T-cell (primary cell): Measurements from ENCODE around the gene SNX30. TPM values are rescaled to one million over a fixed set of nuclear protein-coding genes. Genes with fewer than 3 reads are reported as not detected.

Experiments
- ATAC-seq, 4 experiments: fragments of 200-7000 bp in 3 of 4; fragments of 150-1000 bp in 1 of 4; cut with Tn5 transposase; replicated peaks in 1 of 4; 1 replicate in 3 of 4; 2 replicates in 1 of 4; pipeline ENCODE4 v1.10.0; 2021; ENCODE audit warnings: moderate library complexity in 3 of 4, mild to moderate bottlenecking in 2 of 4, moderate number of reproducible peaks in 1 of 4
- CTCF ChIA-PET, 2 donors: fragments of 300-600 bp; sonication (Branson Sonifier 250); formaldehyde crosslinking; loops; one replicate each; lab custom pipeline; 2022; ENCODE audit warnings: antibody characterized with exemption in 2 of 2; lab: Charles Lee
- POLR2A ChIA-PET, 2 donors: fragments of 300-600 bp; sonication (Branson Sonifier 250); formaldehyde crosslinking; loops; one replicate each; lab custom pipeline; 2022; ENCODE audit warnings: antibody characterized with exemption in 2 of 2; lab: Charles Lee
- DNase-seq, 35 experiments: peaks; one replicate each; pipeline versions ENCODE4 v3.0.0 to v3.0.0-alpha.2; 2013 to 2023
- H3K27ac ChIP-seq: one replicate; pipeline ENCODE4 v1.5.1; 2013; ENCODE audit warnings: low read length
- H3K27me3 ChIP-seq, 2 experiments: replicated peaks in 1 of 2; 1 replicate in 1 of 2; 2 replicates in 1 of 2; pipeline versions ENCODE4 v1.6.1 to v1.7.0; 2013; ENCODE audit warnings: low read length in 1 of 2, mixed read lengths in 1 of 2; ENCODE audit not compliant: control insufficient read depth in 2 of 2, insufficient read depth in 2 of 2; ENCODE audit errors: extremely low read depth in 1 of 2
- H3K36me3 ChIP-seq, 2 donors: 1 replicate in 1 of 2; 2 replicates in 1 of 2; pipeline versions ENCODE4 v1.6.1 to v1.7.0; 2013; ENCODE audit warnings: low read length in 1 of 2; ENCODE audit not compliant: control insufficient read depth in 2 of 2, insufficient read depth in 1 of 2; ENCODE audit errors: extremely low read depth in 1 of 2
- H3K4me1 ChIP-seq, 2 experiments: 1 replicate in 1 of 2; 2 replicates in 1 of 2; pipeline versions ENCODE4 v1.6.1 to v1.7.0; 2013; ENCODE audit warnings: low read length in 2 of 2, mixed read lengths in 1 of 2; ENCODE audit not compliant: insufficient read depth in 2 of 2, control insufficient read depth in 1 of 2; ENCODE audit errors: extremely low read depth in 1 of 2
- H3K4me3 ChIP-seq, 2 donors: 1 replicate in 1 of 2; 2 replicates in 1 of 2; pipeline versions ENCODE4 v1.5.1 to v1.7.0; 2013; ENCODE audit warnings: mild to moderate bottlenecking in 2 of 2, low read length in 1 of 2, moderate library complexity in 1 of 2; ENCODE audit not compliant: control insufficient read depth in 1 of 2; ENCODE audit errors: extremely low read depth in 1 of 2
- H3K9me3 ChIP-seq: 2 replicates; pipeline ENCODE4 v1.7.0; 2013
- H3K27ac Mint-ChIP-seq, 2 donors: one replicate each; pipeline ENCODE4 v1.8.0; 2020 to 2021; ENCODE audit warnings: mild to moderate bottlenecking in 2 of 2, mixed read lengths in 2 of 2
- H3K27me3 Mint-ChIP-seq, 2 donors: one replicate each; pipeline ENCODE4 v1.8.0; 2021 to 2022; ENCODE audit warnings: mixed read lengths in 2 of 2
- H3K36me3 Mint-ChIP-seq: one replicate; pipeline ENCODE4 v1.8.0; 2021; ENCODE audit warnings: mixed read lengths
- H3K4me1 Mint-ChIP-seq, 3 donors: one replicate each; pipeline ENCODE4 v1.8.0; 2020 to 2022; ENCODE audit warnings: mixed read lengths in 3 of 3, mild to moderate bottlenecking in 1 of 3
- H3K4me3 Mint-ChIP-seq, 3 donors: one replicate each; pipeline ENCODE4 v1.8.0; 2020 to 2022; ENCODE audit warnings: mild to moderate bottlenecking in 3 of 3, mixed read lengths in 3 of 3, moderate library complexity in 3 of 3
- H3K9me3 Mint-ChIP-seq, 3 donors: one replicate each; pipeline ENCODE4 v1.8.0; 2020 to 2022; ENCODE audit warnings: mixed read lengths in 3 of 3
- WGBS: methylation state at CpG from one replicate; pipeline ENCODE4 v1.1.5; 2013; ENCODE audit warnings: missing lambda C conversion rate; ENCODE audit not compliant: insufficient coverage; 5-methylcytosine and 5-hydroxymethylcytosine counted together
- total RNA-seq, 35 experiments: library from RNA in 6 of 35; stranded (reverse) in 6 of 35; fragments of 120-200 nt in 1 of 35; gene quantifications; one replicate each; pipeline versions ENCODE4 v1.2.1 to v1.2.4 and lab custom pipeline; 2013 to 2026

Gene SNX30
- total RNA-seq, 5 donors from 2014 or later (not counting 1 experiment from before 2014, with no cell fraction given) = 8.9 to 11.7 (median 10.0) TPM

- no peaks in the 10 kb centered on the region for H3K4me1 ChIP-seq
- Mint-ChIP-seq H3K27ac (no peak overlapping the region), H3K4me1 (peaks cover 0 to 21% (median 14%) of the 10 kb centered on the region in 3 donors), H3K9me3 (no peaks in the 10 kb centered on the region), H3K4me3 (no peak overlapping the region), H3K27me3 (no peaks in the 10 kb centered on the region), H3K36me3 (peaks cover 46% of the 10 kb centered on the region)
- 96% methylated on average over 7 of the region's 7 CpGs for WGBS
- ATAC-seq = no peak
- H3K27ac ChIP-seq = no peak overlapping the region
- POLR2A ChIA-PET = no interaction called here
- H3K36me3 ChIP-seq = peaks cover 8 to 35% of the 10 kb centered on the region in 2 donors
- no peak overlapping the region for H3K4me3 ChIP-seq
- DNase-seq = no peak
- CTCF ChIA-PET = no interaction called here
- no peaks in the 10 kb centered on the region for H3K27me3 ChIP-seq
- no peaks in the 10 kb centered on the region for H3K9me3 ChIP-seq
Observed at GRCh38 chr9:112864982-112865381, 114.4 kb downstream of the SNX30 start.

DNA sequence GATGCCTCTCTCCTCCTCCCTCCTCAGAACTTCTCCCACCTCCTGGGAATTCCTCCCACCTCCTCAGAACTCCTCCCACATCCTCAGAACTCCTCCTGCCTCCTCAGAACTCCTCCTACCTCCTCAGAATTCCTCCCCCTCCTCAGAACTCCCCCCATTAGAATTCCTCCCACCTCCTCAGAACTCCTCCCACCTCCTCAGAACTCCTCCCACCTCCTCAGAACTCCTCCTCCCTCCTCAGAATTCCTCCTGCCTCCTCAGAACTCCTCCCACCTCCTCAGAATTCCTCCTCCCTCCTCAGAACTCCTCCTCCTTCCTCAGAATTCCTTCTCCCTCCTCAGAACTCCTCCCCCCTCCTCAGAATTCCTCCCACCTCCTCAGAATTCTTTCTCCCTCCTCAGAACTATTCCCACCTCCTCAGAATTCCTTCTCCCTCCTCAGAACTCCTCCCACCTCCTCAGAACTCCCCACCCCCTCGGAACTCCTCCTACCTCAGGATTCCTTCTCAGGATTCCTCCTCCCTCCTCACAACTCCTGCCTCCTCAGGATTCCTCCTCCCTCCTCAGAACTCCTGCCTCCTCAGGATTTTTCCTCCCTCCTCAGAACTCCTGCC, 116.2 kb downstream of the SNX30 start:
- Histone ChIP-seq H3K4me3 (no peak overlapping the region), H3K4me1 (no peaks in the 10 kb centered on the region), H3K27me3 (no peaks in the 10 kb centered on the region), H3K9me3 (no peaks in the 10 kb centered on the region), H3K27ac (no peak overlapping the region), H3K36me3 (peaks cover 8 to 39% of the 10 kb centered on the region in 2 donors)
- ChIA-PET CTCF (no interaction called here), POLR2A (no interaction called here)
- 100% methylated on average over 1 of the region's 1 CpG for WGBS
- Mint-ChIP-seq H3K27me3 (no peaks in the 10 kb centered on the region), H3K4me1 (peaks cover 0 to 14% (median 12%) of the 10 kb centered on the region in 3 donors), H3K9me3 (no peaks in the 10 kb centered on the region), H3K27ac (no peak overlapping the region), H3K4me3 (no peak overlapping the region), H3K36me3 (peaks cover 63% of the 10 kb centered on the region)
- ATAC-seq (no peak), DNase-seq (no peak)

GRCh38 chr9:112867275-112867991, 116.9 kb downstream of the SNX30 start:
- Histone ChIP-seq H3K27ac (no peak overlapping the region), H3K36me3 (peaks cover 8 to 39% of the 10 kb centered on the region in 2 donors), H3K4me3 (no peak overlapping the region), H3K27me3 (no peaks in the 10 kb centered on the region), H3K4me1 (no peaks in the 10 kb centered on the region), H3K9me3 (no peaks in the 10 kb centered on the region)
- ChIA-PET POLR2A (interaction anchor here in 1 of 2 donors (0.7 kb wide), 1 partner anchor 11 kb away, joined by 3 read pairs; no protein-coding TSS in a partner anchor), CTCF (no interaction called here)
- no peak for ATAC-seq
- no peak overlapping the region for H3K27ac Mint-ChIP-seq
- no peak overlapping the region for H3K4me3 Mint-ChIP-seq
- peaks cover 0 to 14% (median 11%) of the 10 kb centered on the region in 3 donors for H3K4me1 Mint-ChIP-seq
- WGBS = 25% methylated on average over 3 of the region's 3 CpGs
- H3K9me3 Mint-ChIP-seq = no peaks in the 10 kb centered on the region
- DNase-seq = no peak
- no peaks in the 10 kb centered on the region for H3K27me3 Mint-ChIP-seq
- peaks cover 68% of the 10 kb centered on the region for H3K36me3 Mint-ChIP-seq

DNA sequence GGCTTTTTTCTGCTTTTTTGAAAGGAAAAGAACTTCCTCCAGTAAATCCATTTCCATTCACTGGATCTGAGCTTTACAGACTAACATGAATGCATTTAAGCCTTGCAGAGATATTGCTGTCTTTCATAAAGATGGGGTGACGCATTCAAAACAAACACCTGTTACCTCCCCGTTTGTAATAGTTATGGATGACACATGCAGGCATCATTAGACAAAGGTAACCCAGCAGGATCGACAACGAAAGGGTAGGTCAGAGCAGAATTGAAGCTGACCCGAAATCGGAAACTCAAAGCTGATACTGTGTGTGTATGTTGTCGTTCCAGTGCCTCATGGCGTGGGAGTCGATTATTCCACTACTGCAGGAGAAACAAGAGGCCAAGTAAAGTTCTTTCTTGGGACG, 117.9 kb downstream of the SNX30 start:
- Mint-ChIP-seq H3K27me3 (no peaks in the 10 kb centered on the region), H3K27ac (no peak overlapping the region), H3K9me3 (no peaks in the 10 kb centered on the region), H3K36me3 (peaks cover 67% of the 10 kb centered on the region), H3K4me3 (no peak overlapping the region), H3K4me1 (peaks cover 0 to 6% (median 5%) of the 10 kb centered on the region in 3 donors)
- ChIA-PET CTCF (interaction anchor here in 1 of 2 donors (0.6 kb wide), 1 partner anchor 273 kb away, joined by 4 read pairs; no protein-coding TSS in a partner anchor), POLR2A (interaction anchor here in 1 of 2 donors (0.7 kb wide), 1 partner anchor 10 kb away, joined by 3 read pairs; no protein-coding TSS in a partner anchor)
- Histone ChIP-seq H3K36me3 (peaks cover 9 to 39% of the 10 kb centered on the region in 2 donors), H3K4me3 (no peak overlapping the region), H3K4me1 (no peaks in the 10 kb centered on the region), H3K27me3 (no peaks in the 10 kb centered on the region), H3K27ac (no peak overlapping the region), H3K9me3 (no peaks in the 10 kb centered on the region)
- 97% methylated on average over 4 of the region's 10 CpGs for WGBS
- ATAC-seq (no peak), DNase-seq (no peak)

- CTCF ChIA-PET = interaction anchor here in 1 of 2 donors (0.7 kb wide), 1 partner anchor 34 kb away, joined by 5 read pairs; no protein-coding TSS in a partner anchor
- Histone ChIP-seq H3K27ac (no peak overlapping the region), H3K4me3 (no peak overlapping the region), H3K27me3 (no peaks in the 10 kb centered on the region), H3K9me3 (no peaks in the 10 kb centered on the region), H3K4me1 (no peaks in the 10 kb centered on the region), H3K36me3 (peaks cover 9 to 39% of the 10 kb centered on the region in 2 donors)
- Mint-ChIP-seq H3K4me1 (peaks cover 0 to under 1% (median under 1%) of the 10 kb centered on the region in 3 donors), H3K27ac (no peak overlapping the region), H3K4me3 (no peak overlapping the region), H3K36me3 (peaks cover 64% of the 10 kb centered on the region), H3K27me3 (no peaks in the 10 kb centered on the region), H3K9me3 (no peaks in the 10 kb centered on the region)
- POLR2A ChIA-PET = no interaction called here
- ATAC-seq (no peak), DNase-seq (no peak)
- 78% methylated on average over 8 of the region's 8 CpGs for WGBS
Observed at GRCh38 chr9:112869041-112869529, 118.5 kb downstream of the SNX30 start.

GRCh38 chr9:112869917-112870316, 119.4 kb downstream of the SNX30 start:
- H3K4me3 Mint-ChIP-seq = no peak overlapping the region
- Histone ChIP-seq H3K9me3 (no peaks in the 10 kb centered on the region), H3K27ac (no peak overlapping the region), H3K36me3 (peaks cover 9 to 34% of the 10 kb centered on the region in 2 donors), H3K4me1 (no peaks in the 10 kb centered on the region), H3K27me3 (no peaks in the 10 kb centered on the region), H3K4me3 (no peak overlapping the region)
- no peaks in the 10 kb centered on the region for H3K9me3 Mint-ChIP-seq
- no peak overlapping the region for H3K27ac Mint-ChIP-seq
- 97% methylated on average over 4 of the region's 5 CpGs for WGBS
- DNase-seq (no peak), ATAC-seq (no peak)
- ChIA-PET POLR2A (no interaction called here), CTCF (interaction anchor here in 1 of 2 donors (0.7 kb wide), 1 partner anchor 33 kb away, joined by 5 read pairs; no protein-coding TSS in a partner anchor)
- H3K4me1 Mint-ChIP-seq = no peaks in the 10 kb centered on the region
- no peaks in the 10 kb centered on the region for H3K27me3 Mint-ChIP-seq
- H3K36me3 Mint-ChIP-seq = peaks cover 69% of the 10 kb centered on the region
